H9 (cell line): Measurements from ENCODE around the gene CKS1B. TPM values are rescaled to one million over a fixed set of nuclear protein-coding genes. Genes with fewer than 3 reads are reported as not detected.
A peak's percentile ranks its signal among the peaks of the same experiment; 100 is the strongest.

Experiments
- DNase-seq: peaks from one replicate; pipeline ENCODE4 v3.0.0-alpha.2; 2017
- H2AFZ ChIP-seq: one replicate; pipeline ENCODE4 v1.6.1; 2013; ENCODE audit warnings: mild to moderate bottlenecking, low read length, control low read depth, moderate library complexity
- H2AK5ac ChIP-seq: 2 replicates; pipeline ENCODE4 v1.6.1; 2013; ENCODE audit warnings: low read length, control low read depth, mixed read lengths; ENCODE audit not compliant: insufficient read length
- H2BK120ac ChIP-seq: one replicate; pipeline ENCODE4 v1.6.1; 2013; ENCODE audit warnings: low read depth, mild to moderate bottlenecking, low read length, control low read depth, inconsistent platforms; ENCODE audit not compliant: poor library complexity, severe bottlenecking
- H2BK12ac ChIP-seq: 2 replicates; pipeline ENCODE4 v1.6.1; 2013; ENCODE audit warnings: low read length, control low read depth, mixed read lengths, low read depth; ENCODE audit not compliant: insufficient read length
- H2BK15ac ChIP-seq: 2 replicates; pipeline ENCODE4 v1.6.1; 2013; ENCODE audit warnings: low read depth, low read length, control low read depth
- H2BK20ac ChIP-seq: one replicate; pipeline ENCODE4 v1.6.1; 2013; ENCODE audit warnings: low read depth, mild to moderate bottlenecking, low read length, control low read depth, inconsistent platforms; ENCODE audit not compliant: poor library complexity, severe bottlenecking
- H2BK5ac ChIP-seq: 2 replicates; pipeline ENCODE4 v1.6.1; 2013; ENCODE audit warnings: low read length, control low read depth, mixed read lengths; ENCODE audit not compliant: insufficient read length
- H3K14ac ChIP-seq: 2 replicates; pipeline ENCODE4 v1.6.1; 2013; ENCODE audit warnings: low read length, control low read depth; ENCODE audit not compliant: insufficient read depth
- H3K18ac ChIP-seq: 2 replicates; pipeline ENCODE4 v1.6.1; 2013; ENCODE audit warnings: low read depth, mild to moderate bottlenecking, mixed read lengths, low read length, control low read depth; ENCODE audit not compliant: insufficient read length
- H3K23ac ChIP-seq: 2 replicates; pipeline ENCODE4 v1.6.1; 2013; ENCODE audit warnings: low read length, control low read depth, mixed read lengths, low read depth; ENCODE audit not compliant: insufficient read length
- H3K23me2 ChIP-seq: 2 replicates; pipeline ENCODE4 v1.6.1; 2013; ENCODE audit warnings: low read depth, mild to moderate bottlenecking, mixed read lengths, low read length, control low read depth; ENCODE audit not compliant: insufficient read length, poor library complexity, severe bottlenecking
- H3K27ac ChIP-seq: 2 replicates; pipeline ENCODE4 v1.5.1; 2013; ENCODE audit warnings: low read length, control low read depth, mixed read lengths, low read depth; ENCODE audit not compliant: insufficient read length
- H3K27me3 ChIP-seq: 2 replicates; pipeline ENCODE4 v1.6.1; 2013; ENCODE audit warnings: low read length, control low read depth, inconsistent platforms; ENCODE audit not compliant: insufficient read depth
- H3K4ac ChIP-seq: 2 replicates; pipeline ENCODE4 v1.6.1; 2013; ENCODE audit warnings: low read depth, mild to moderate bottlenecking, control low read depth, inconsistent platforms, low read length, moderate library complexity
- H3K4me1 ChIP-seq: 2 replicates; pipeline ENCODE4 v1.6.1; 2013; ENCODE audit warnings: low read length, control low read depth, inconsistent platforms; ENCODE audit not compliant: insufficient read depth
- H3K4me2 ChIP-seq: 2 replicates; pipeline ENCODE4 v1.6.1; 2013; ENCODE audit warnings: low read length, control low read depth, mixed read lengths; ENCODE audit not compliant: insufficient read length, insufficient read depth
- H3K56ac ChIP-seq: 2 replicates; pipeline ENCODE4 v1.6.1; 2013; ENCODE audit warnings: low read depth, mild to moderate bottlenecking, mixed read lengths, low read length, control low read depth; ENCODE audit not compliant: insufficient read length
- H3K79me1 ChIP-seq: 2 replicates; pipeline ENCODE4 v1.6.1; 2013; ENCODE audit warnings: low read depth, mild to moderate bottlenecking, moderate library complexity, low read length, control low read depth, inconsistent platforms; ENCODE audit not compliant: insufficient read depth, poor library complexity, severe bottlenecking
- H3K79me2 ChIP-seq: 2 replicates; pipeline ENCODE4 v1.6.1; 2013; ENCODE audit warnings: low read length, control low read depth, inconsistent platforms; ENCODE audit not compliant: insufficient read depth
- H3K9ac ChIP-seq: 2 replicates; pipeline ENCODE4 v1.6.1; 2013; ENCODE audit warnings: low read length, control low read depth, mixed read lengths; ENCODE audit not compliant: insufficient read length; ENCODE audit errors: extremely low read depth
- H3K9me3 ChIP-seq: one replicate; pipeline ENCODE4 v1.6.1; 2013; ENCODE audit warnings: low read depth, low read length, inconsistent platforms; ENCODE audit not compliant: control insufficient read depth
- H3T11ph ChIP-seq: one replicate; pipeline ENCODE4 v1.6.1; 2013; ENCODE audit warnings: mild to moderate bottlenecking, low read length, control low read depth, inconsistent platforms
- H4K20me1 ChIP-seq: one replicate; pipeline ENCODE4 v1.6.1; 2013; ENCODE audit not compliant: control insufficient read depth, insufficient read length, insufficient read depth
- H4K5ac ChIP-seq: 2 replicates; pipeline ENCODE4 v1.6.1; 2013; ENCODE audit warnings: low read depth, mild to moderate bottlenecking, mixed read lengths, low read length, control low read depth; ENCODE audit not compliant: insufficient read length
- H4K8ac ChIP-seq: replicated peaks from 2 replicates; pipeline ENCODE4 v1.6.1; 2013; ENCODE audit warnings: low read length, control low read depth, mixed read lengths, low read depth; ENCODE audit not compliant: insufficient read length
- H4K91ac ChIP-seq: 2 replicates; pipeline ENCODE4 v1.6.1; 2013; ENCODE audit warnings: low read depth, mild to moderate bottlenecking, moderate library complexity, mixed read lengths, low read length, control low read depth; ENCODE audit not compliant: insufficient read length
- H3K27ac Mint-ChIP-seq, 3 experiments: 2 replicates in 2 of 3; 3 replicates in 1 of 3; pipeline ENCODE4 v1.8.0; 2020 to 2021; ENCODE audit warnings: mixed read lengths in 3 of 3, mild to moderate bottlenecking in 1 of 3, moderate library complexity in 1 of 3
- H3K27me3 Mint-ChIP-seq: 2 replicates; pipeline ENCODE4 v1.8.0; 2021; ENCODE audit warnings: low read depth, mild to moderate bottlenecking, moderate library complexity, mixed read lengths
- H3K36me3 Mint-ChIP-seq, 3 experiments: 2 replicates in 2 of 3; 3 replicates in 1 of 3; pipeline ENCODE4 v1.8.0; 2020 to 2021; ENCODE audit warnings: low read depth in 3 of 3, mixed read lengths in 3 of 3; ENCODE audit not compliant: insufficient read depth in 1 of 3
- H3K4me1 Mint-ChIP-seq, 2 experiments: 2 replicates each; pipeline ENCODE4 v1.8.0; 2020; ENCODE audit warnings: mixed read lengths in 2 of 2
- H3K4me3 Mint-ChIP-seq, 2 experiments: 2 replicates in 1 of 2; 3 replicates in 1 of 2; pipeline ENCODE4 v1.8.0; 2020 to 2021; ENCODE audit warnings: mild to moderate bottlenecking in 2 of 2, mixed read lengths in 2 of 2, moderate library complexity in 1 of 2
- H3K9me3 Mint-ChIP-seq, 2 experiments: 2 replicates in 1 of 2; 3 replicates in 1 of 2; pipeline ENCODE4 v1.8.0; 2020; ENCODE audit warnings: mild to moderate bottlenecking in 2 of 2, mixed read lengths in 2 of 2, moderate library complexity in 1 of 2
- CTCF ChIP-seq: fragments of 200-600 bp; sonication (generic); conservative IDR thresholded peaks from 3 replicates; pipeline ENCODE4 v1.8.0; 2021; ENCODE audit warnings: antibody characterized with exemption, mild to moderate bottlenecking
- WGBS: extraction: QIAGEN DNeasy Blood & Tissue Kit; methylation state at CpG from one replicate; pipeline ENCODE4 v1.1.7; 2013; ENCODE audit warnings: missing lambda C conversion rate, low lambda C conversion rate, mixed read lengths; ENCODE audit not compliant: insufficient read length; ENCODE audit errors: extremely low coverage; 5-methylcytosine and 5-hydroxymethylcytosine counted together
- total RNA-seq: library from RNA; stranded (reverse); gene quantifications from 2 replicates; pipeline ENCODE4 v1.2.1, GENCODE V29; 2021

CKS1B gene
- total RNA-seq, 1 experiment from 2014 or later = 279 TPM

- no CpG with 5 or more reads among the region's 8 CpGs for WGBS
- H2BK15ac ChIP-seq = no peak overlapping the region
- no peaks in the 10 kb centered on the region for H3K9me3 ChIP-seq
- no peak overlapping the region for H3K27ac ChIP-seq
- H3K79me1 ChIP-seq = no peaks in the 10 kb centered on the region
- H4K5ac ChIP-seq = no peak overlapping the region
- no peak overlapping the region for H2AK5ac ChIP-seq
- H3K4me2 ChIP-seq = no peak overlapping the region
- H4K8ac ChIP-seq = no peak overlapping the region
- no peaks in the 10 kb centered on the region for H3K27me3 ChIP-seq
- H3K36me3 Mint-ChIP-seq = no peaks in the 10 kb centered on the region; a peak in 1 of 7 replicates
- H3K4me3 Mint-ChIP-seq = no peak overlapping the region; a peak in 1 of 5 replicates
- H3K4me1 ChIP-seq = peaks cover 3% of the 10 kb centered on the region; the same call in 1 of the 2 replicates
- H3K9me3 Mint-ChIP-seq = no peaks in the 10 kb centered on the region; a peak in 2 of 5 replicates
- no peak for TF ChIP-seq CTCF
- H3K23ac ChIP-seq = no peak overlapping the region
- H4K91ac ChIP-seq = no peak overlapping the region
- H2BK12ac ChIP-seq = no peak overlapping the region
- H3K27ac Mint-ChIP-seq = peak overlapping the region in 1 of 3 experiments; percentile 34; a peak in 1 of 7 replicates
- H3K56ac ChIP-seq = no peak overlapping the region
- H2BK5ac ChIP-seq = no peak overlapping the region
- no peaks in the 10 kb centered on the region; the same call in 1 of the 2 replicates for H3K27me3 Mint-ChIP-seq
- H2BK120ac ChIP-seq = no peak overlapping the region
- H2AFZ ChIP-seq = no peak overlapping the region
- no peak for DNase-seq
- H3K14ac ChIP-seq = no peak overlapping the region
- H3K4me1 Mint-ChIP-seq = peaks cover 37 to 40% of the 10 kb centered on the region in 2 experiments
- no peaks in the 10 kb centered on the region for H4K20me1 ChIP-seq
- no peak overlapping the region for H3K18ac ChIP-seq
- H3K4ac ChIP-seq = no peak overlapping the region
- no peak overlapping the region for H3K9ac ChIP-seq
- no peak overlapping the region for H2BK20ac ChIP-seq
- H3K23me2 ChIP-seq = peaks cover 11% of the 10 kb centered on the region
- H3T11ph ChIP-seq = no peak overlapping the region
- no peaks in the 10 kb centered on the region for H3K79me2 ChIP-seq
Measured at GRCh38 chr1:154940651-154941194, 33.8 kb upstream of the CKS1B start.
